Measurements from ENCODE around the gene TMEM117.
"Not testable (repeated sequence)": the region's sequence is repeated elsewhere in the genome, so short reads cannot be mapped to it uniquely, and the experiment has no call there.

- TF ChIP-seq, protein P1, sequence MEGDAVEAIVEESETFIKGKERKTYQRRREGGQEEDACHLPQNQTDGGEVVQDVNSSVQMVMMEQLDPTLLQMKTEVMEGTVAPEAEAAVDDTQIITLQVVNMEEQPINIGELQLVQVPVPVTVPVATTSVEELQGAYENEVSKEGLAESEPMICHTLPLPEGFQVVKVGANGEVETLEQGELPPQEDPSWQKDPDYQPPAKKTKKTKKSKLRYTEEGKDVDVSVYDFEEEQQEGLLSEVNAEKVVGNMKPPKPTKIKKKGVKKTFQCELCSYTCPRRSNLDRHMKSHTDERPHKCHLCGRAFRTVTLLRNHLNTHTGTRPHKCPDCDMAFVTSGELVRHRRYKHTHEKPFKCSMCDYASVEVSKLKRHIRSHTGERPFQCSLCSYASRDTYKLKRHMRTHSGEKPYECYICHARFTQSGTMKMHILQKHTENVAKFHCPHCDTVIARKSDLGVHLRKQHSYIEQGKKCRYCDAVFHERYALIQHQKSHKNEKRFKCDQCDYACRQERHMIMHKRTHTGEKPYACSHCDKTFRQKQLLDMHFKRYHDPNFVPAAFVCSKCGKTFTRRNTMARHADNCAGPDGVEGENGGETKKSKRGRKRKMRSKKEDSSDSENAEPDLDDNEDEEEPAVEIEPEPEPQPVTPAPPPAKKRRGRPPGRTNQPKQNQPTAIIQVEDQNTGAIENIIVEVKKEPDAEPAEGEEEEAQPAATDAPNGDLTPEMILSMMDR (IDR thresholded peaks at IDR 0.05): not testable (repeated sequence)
- not testable (repeated sequence) for TF ChIP-seq EP300, POLR2A, POLR2AphosphoS5 (IDR thresholded peaks at IDR 0.05)
Measured at GRCh38 chr12:43864557-43864956, 28.7 kb downstream of the TMEM117 start.

Measured in stomach (tissue), 4 donors.